Measurements from ENCODE around the gene SF3A1. TPM values are rescaled to one million over a fixed set of nuclear protein-coding genes. Genes with fewer than 3 reads are reported as not detected.
"Not testable (repeated sequence)": the region's sequence is repeated elsewhere in the genome, so short reads cannot be mapped to it uniquely, and the experiment has no call there.

The SF3A1 gene, protein sequence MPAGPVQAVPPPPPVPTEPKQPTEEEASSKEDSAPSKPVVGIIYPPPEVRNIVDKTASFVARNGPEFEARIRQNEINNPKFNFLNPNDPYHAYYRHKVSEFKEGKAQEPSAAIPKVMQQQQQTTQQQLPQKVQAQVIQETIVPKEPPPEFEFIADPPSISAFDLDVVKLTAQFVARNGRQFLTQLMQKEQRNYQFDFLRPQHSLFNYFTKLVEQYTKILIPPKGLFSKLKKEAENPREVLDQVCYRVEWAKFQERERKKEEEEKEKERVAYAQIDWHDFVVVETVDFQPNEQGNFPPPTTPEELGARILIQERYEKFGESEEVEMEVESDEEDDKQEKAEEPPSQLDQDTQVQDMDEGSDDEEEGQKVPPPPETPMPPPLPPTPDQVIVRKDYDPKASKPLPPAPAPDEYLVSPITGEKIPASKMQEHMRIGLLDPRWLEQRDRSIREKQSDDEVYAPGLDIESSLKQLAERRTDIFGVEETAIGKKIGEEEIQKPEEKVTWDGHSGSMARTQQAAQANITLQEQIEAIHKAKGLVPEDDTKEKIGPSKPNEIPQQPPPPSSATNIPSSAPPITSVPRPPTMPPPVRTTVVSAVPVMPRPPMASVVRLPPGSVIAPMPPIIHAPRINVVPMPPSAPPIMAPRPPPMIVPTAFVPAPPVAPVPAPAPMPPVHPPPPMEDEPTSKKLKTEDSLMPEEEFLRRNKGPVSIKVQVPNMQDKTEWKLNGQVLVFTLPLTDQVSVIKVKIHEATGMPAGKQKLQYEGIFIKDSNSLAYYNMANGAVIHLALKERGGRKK
- 100 to 1,000 TPM; 137 to 159 (median 156) TPM for polyA plus RNA-seq (ENCODE audit: insufficient read length in 3 of 3)
- long read RNA-seq, donor 1, full-length matches to known transcripts: 20 of 47 reads
- long read RNA-seq, donor 1, partial matches to known transcripts: 27 of 47 reads
- long read RNA-seq, donor 1, other reads (novel, unspliced or antisense): 0 of 47 reads
- long read RNA-seq, donor 2, full-length matches to known transcripts: 15 of 27 reads
- long read RNA-seq, donor 2, partial matches to known transcripts: 12 of 27 reads
- long read RNA-seq, donor 2, other reads (novel, unspliced or antisense): 0 of 27 reads
- long read RNA-seq, donor 3, full-length matches to known transcripts: 26 of 68 reads
- long read RNA-seq, donor 3, partial matches to known transcripts: 42 of 68 reads
- long read RNA-seq, donor 3, other reads (novel, unspliced or antisense): 0 of 68 reads
- long read RNA-seq, donor 4, full-length matches to known transcripts: 10 of 33 reads
- long read RNA-seq, donor 4, partial matches to known transcripts: 23 of 33 reads
- long read RNA-seq, donor 4, other reads (novel, unspliced or antisense): 0 of 33 reads
- long read RNA-seq, donor 5, full-length matches to known transcripts: 21 of 78 reads
- long read RNA-seq, donor 5, partial matches to known transcripts: 57 of 78 reads
- long read RNA-seq, donor 5, other reads (novel, unspliced or antisense): 0 of 78 reads
- long read RNA-seq, donor 6, full-length matches to known transcripts: 21 of 55 reads
- long read RNA-seq, donor 6, partial matches to known transcripts: 34 of 55 reads
- long read RNA-seq, donor 6, other reads (novel, unspliced or antisense): 0 of 55 reads
- long read RNA-seq, donor 7, full-length matches to known transcripts: 21 of 50 reads
- long read RNA-seq, donor 7, partial matches to known transcripts: 29 of 50 reads
- long read RNA-seq, donor 7, other reads (novel, unspliced or antisense): 0 of 50 reads
- long read RNA-seq, donor 8, full-length matches to known transcripts: 15 of 50 reads
- long read RNA-seq, donor 8, partial matches to known transcripts: 35 of 50 reads
- long read RNA-seq, donor 8, other reads (novel, unspliced or antisense): 0 of 50 reads
- long read RNA-seq, donor 9, full-length matches to known transcripts: 8 of 39 reads
- long read RNA-seq, donor 9, partial matches to known transcripts: 31 of 39 reads
- long read RNA-seq, donor 9, other reads (novel, unspliced or antisense): 0 of 39 reads
- long read RNA-seq, donor 10, full-length matches to known transcripts: 7 of 22 reads
- long read RNA-seq, donor 10, partial matches to known transcripts: 15 of 22 reads
- long read RNA-seq, donor 10, other reads (novel, unspliced or antisense): 0 of 22 reads
- long read RNA-seq, donor 11, full-length matches to known transcripts: 16 of 37 reads
- long read RNA-seq, donor 11, partial matches to known transcripts: 21 of 37 reads
- long read RNA-seq, donor 11, other reads (novel, unspliced or antisense): 0 of 37 reads
- long read RNA-seq, donor 12, full-length matches to known transcripts: 5 of 5 reads
- long read RNA-seq, donor 12, partial matches to known transcripts: 0 of 5 reads
- long read RNA-seq, donor 12, other reads (novel, unspliced or antisense): 0 of 5 reads
- long read RNA-seq, donor 13, full-length matches to known transcripts: 21 of 103 reads
- long read RNA-seq, donor 13, partial matches to known transcripts: 82 of 103 reads
- long read RNA-seq, donor 13, other reads (novel, unspliced or antisense): 0 of 103 reads
- long read RNA-seq, donor 14, full-length matches to known transcripts: 11 of 20 reads
- long read RNA-seq, donor 14, partial matches to known transcripts: 9 of 20 reads
- long read RNA-seq, donor 14, other reads (novel, unspliced or antisense): 0 of 20 reads
- long read RNA-seq, donor 15, partial matches to known transcripts: 6 of 8 reads
- long read RNA-seq, donor 15, other reads (novel, unspliced or antisense): 0 of 8 reads
- long read RNA-seq, donor 16, full-length matches to known transcripts: 34 of 124 reads
- long read RNA-seq, donor 16, partial matches to known transcripts: 90 of 124 reads
- long read RNA-seq, donor 16, other reads (novel, unspliced or antisense): 0 of 124 reads

DNA sequence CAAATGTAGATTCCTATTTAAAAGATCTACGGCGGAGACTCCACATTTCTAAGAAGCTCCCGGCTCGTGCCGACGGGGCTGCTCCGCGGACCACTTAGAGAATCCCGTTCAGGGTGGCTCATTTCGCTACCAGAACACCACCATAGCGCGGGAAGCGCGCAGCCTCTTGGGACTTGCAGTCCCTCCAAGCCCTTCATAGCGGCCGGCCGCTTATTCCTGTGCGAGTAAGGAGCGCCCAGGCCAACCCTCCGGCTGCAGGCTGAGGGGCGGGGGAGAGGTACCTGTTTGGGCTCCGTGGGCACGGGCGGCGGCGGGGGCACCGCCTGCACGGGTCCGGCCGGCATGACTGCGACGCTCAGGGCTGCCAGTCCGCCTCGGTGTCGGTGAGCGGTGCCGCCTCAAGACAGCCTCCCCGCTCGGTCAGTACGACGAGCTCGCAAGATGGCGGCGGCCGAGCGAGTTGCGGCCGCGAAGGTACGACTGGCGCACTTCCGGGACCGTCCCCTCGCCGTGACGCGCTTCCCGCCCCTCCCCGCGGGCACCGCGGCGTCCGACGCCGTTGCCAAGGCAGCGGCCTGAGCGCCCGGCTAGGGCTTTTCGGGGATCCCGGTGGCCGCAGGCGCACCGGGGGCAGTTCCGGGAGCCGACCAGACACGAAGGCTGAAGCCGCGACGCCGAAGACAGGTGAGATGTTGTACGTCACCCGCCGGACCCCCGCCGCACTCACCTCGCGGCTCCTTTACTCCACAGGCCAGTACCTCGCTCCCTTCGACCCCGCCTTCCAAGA is at the start of gene SF3A1, which contains the start of gene CCDC157:
TSS of gene SF3A1 (minus strand) at position 446 of the 787 bp plus-strand sequence. CDS start at position 344, 102 bp downstream.
TSS of gene CCDC157 (plus strand) at position 559 of the 787 bp plus-strand sequence. CDS start 8,994 bp downstream, outside the sequence.
- peak; percentile 77 to 89 (median 87) for DNase-seq (ENCODE audit: extremely low read depth in 1 of 11, low read depth in 9 of 11, low spot score in 4 of 11)

- no peak for DNase-seq (ENCODE audit: extremely low read depth in 1 of 11, low read depth in 9 of 11, low spot score in 4 of 11)
Measured at GRCh38 chr22:30406400-30406799, 49.7 kb upstream of the SF3A1 start.

DNA sequence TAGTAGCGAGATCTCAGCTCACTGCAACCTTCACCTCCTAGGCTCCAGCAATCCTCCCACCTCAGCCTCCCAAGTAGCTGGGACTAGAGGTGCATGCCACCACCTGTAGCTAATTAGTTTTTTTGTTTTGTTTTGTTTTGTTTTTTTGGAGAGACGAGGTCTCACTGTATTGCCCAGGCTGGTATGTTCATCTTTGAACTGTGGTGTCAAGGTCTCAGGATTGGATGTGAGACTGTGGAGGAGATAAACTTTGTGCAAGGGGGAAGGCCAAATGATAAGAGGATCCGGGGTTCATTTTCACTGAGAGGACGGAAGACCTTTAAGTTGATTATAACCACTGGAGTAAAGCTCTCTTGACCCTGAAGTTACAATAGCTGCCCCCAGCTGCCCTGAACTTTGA is 49.0 kb upstream of the SF3A1 start:
- no peak for DNase-seq (ENCODE audit: extremely low read depth in 1 of 11, low read depth in 9 of 11, low spot score in 4 of 11)

GRCh38 chr22:30404307-30404706 is 47.6 kb upstream of the SF3A1 start:
- DNase-seq (ENCODE audit: extremely low read depth in 1 of 11, low read depth in 9 of 11, low spot score in 4 of 11): no peak

GRCh38 chr22:30402766-30403104 is 46.0 kb upstream of the SF3A1 start:
- not testable (repeated sequence) for DNase-seq (ENCODE audit: extremely low read depth in 1 of 11, low read depth in 9 of 11, low spot score in 4 of 11)

DNA sequence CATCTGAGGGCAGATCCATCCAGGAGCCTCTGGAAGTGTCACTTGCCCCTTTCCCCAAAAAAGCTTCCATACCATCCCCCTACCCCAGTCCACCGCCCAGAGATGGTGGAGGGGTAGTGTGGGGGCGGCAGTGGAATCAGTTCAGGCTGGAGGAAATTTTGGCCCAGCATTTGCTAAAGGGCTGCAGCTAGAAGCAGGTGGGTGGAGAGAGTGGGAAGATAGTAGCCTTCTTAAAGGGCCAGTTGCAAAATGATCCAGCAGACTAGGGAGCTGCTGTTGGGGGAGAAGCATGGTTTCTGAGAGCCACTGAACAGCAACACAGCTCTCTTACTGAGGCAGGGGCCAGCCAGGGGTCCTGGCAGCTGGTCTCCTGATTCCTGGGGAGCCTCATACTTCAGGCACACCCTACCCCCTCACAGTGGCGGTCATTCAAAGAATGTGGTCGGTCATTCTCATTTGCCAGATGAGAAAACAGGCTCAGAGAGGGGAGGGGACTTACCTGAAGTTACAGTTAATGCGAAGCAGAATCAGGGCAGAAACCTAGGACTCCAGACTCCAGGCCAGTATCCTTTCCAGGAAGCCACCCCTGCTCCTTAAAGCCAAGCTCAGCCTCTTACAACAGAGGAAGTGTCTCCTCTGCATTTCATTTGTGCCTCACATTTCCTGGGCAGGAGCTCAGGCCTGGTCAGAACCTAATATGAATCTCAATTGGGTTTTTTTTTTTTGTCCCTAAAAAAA is 45.5 kb upstream of the SF3A1 start:
- DNase-seq (ENCODE audit: extremely low read depth in 1 of 11, low read depth in 9 of 11, low spot score in 4 of 11): no peak

DNA sequence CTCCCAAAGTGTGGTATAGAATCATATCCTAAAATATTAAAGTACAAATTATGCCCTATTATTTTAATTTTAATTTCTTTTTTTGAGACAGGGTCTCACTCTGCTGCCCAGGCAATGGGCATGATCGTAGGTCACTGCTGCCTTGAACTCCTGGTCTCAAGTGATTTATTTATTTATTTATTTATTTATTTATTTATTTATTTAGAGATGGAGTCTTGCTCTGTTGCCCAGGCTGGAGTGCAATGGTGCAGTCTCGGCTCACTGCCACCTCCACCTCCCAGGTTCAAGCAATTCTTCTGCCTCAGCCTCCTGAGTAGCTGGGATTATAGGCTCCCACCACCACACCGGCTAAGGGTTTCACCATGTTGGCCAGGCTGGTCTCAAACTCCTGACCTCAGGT is 44.3 kb upstream of the SF3A1 start:
- not testable (repeated sequence) for DNase-seq (ENCODE audit: extremely low read depth in 1 of 11, low read depth in 9 of 11, low spot score in 4 of 11)

DNA sequence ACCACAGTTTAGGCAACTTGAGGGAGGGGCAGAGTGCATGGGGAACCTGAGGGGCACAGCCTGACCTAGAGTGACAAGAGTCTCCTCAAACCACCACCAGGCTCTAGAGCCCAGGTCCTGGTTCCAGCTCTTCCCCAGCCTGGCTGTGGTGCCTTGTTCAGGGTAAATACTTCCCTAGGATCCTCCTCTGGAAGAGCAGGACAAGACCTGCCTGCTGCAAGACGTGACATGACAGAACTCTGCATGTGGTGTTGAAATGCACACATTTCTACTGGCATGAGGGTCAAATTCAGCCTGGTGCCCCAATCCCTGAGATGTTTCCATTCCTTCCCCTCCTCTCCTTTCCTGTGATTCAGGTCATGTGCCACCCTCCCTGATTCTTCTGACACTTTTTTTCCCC is 43.5 kb upstream of the SF3A1 start:
- DNase-seq (ENCODE audit: extremely low read depth in 1 of 11, low read depth in 9 of 11, low spot score in 4 of 11): no peak

DNA sequence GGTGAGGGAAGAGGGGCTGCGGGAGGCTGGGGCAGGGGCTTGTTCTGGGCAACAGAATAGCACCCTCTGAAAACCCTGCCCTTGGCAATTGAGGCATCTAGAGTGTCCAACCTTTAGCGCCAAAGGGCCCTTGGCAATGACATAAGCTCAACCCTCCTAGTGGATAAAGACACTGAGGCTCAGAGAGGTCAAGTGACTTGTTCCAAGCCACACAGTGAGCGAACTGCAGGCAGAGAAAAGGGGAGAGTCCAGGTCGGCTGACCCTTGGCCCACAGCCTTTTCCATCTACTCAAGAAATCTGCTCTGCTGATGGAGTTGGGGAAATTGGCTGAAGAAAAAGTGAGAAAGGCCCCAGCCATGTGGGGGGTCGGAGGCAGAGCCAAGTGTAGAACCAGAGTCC is 43.0 kb upstream of the SF3A1 start:
- no peak for DNase-seq (ENCODE audit: extremely low read depth in 1 of 11, low read depth in 9 of 11, low spot score in 4 of 11)

DNA sequence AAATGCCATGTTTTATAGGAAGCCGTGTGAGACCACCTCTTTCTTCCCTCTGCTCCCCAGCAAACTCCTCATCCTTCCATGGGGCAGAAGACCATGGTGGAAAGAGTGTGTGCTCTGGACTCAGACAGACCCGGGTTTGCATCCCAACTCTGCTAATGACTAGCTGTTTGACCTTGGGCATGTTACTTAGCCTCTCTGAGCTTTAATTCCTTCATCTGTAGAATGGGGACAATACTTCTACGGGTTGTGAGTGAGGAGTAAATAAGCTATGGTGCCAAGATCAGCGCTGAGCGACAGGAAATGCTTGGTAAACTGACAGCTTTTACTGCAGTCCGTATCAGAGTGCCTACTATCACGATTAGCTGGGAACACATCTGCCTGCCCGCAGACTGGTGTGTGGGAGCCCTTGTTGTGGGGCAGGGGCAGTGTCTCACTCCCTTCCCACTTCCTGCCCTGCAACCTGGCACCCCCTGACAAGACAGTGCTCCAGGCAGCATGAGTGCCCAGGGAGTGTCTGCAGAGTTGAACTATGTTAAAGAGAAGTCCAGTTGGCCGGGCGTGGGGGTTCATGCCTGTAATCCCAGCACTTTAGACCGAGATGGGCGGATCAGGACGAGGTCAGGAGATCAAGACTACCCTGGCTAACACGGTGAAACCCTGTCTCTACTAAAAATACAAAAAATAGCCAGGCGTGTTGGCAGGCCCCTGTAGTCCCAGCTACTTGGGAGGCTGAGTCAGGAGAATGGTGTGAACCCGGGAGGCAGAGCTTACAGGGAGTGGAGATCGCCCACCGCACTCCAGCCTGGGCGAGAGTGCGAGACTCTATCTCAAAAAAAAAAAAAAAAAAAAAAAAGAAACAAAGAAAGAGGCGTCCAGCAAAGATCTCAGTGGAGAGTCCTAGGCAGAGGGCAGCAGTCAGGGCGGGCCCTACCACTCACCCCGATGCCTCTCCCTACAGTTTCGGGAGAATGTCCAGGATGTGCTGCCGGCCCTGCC is 42.3 kb upstream of the SF3A1 start:
- no peak for DNase-seq (ENCODE audit: extremely low read depth in 1 of 11, low read depth in 9 of 11, low spot score in 4 of 11)

GRCh38 chr22:30397656-30398635 is 41.3 kb upstream of the SF3A1 start:
- DNase-seq (ENCODE audit: extremely low read depth in 1 of 11, low read depth in 9 of 11, low spot score in 4 of 11): no peak
